Activated CD4-positive, alpha-beta T cell treated with anti-CD3 and anti-CD28 coated beads, Interleukin-2, amount 10 ng/mL, durations not matched to agents 7 days and 5 days (primary cell): Measurements from ENCODE around the gene FUCA1. TPM values are rescaled to one million over a fixed set of nuclear protein-coding genes. Genes with fewer than 3 reads are reported as not detected.
A peak's percentile ranks its signal among the peaks of the same experiment; 100 is the strongest.

Experiments
- CTCF ChIA-PET: fragments of 350-600 bp; sonication (Branson Sonifier 250); formaldehyde crosslinking; loops from one replicate; lab custom pipeline; 2021; ENCODE audit warnings: antibody characterized with exemption; lab: Charles Lee
- POLR2A ChIA-PET: fragments of 350-600 bp; sonication (Branson Sonifier 250); formaldehyde crosslinking; loops from one replicate; lab custom pipeline; 2021; ENCODE audit warnings: antibody characterized with exemption; lab: Charles Lee
- DNase-seq: peaks from one replicate; pipeline ENCODE4 v3.0.0-alpha.2; 2020
- H3K27ac Mint-ChIP-seq: one replicate; pipeline ENCODE4 v1.8.0; 2021; ENCODE audit warnings: mild to moderate bottlenecking, moderate library complexity, mixed read lengths
- H3K27me3 Mint-ChIP-seq: one replicate; pipeline ENCODE4 v1.8.0; 2021; ENCODE audit warnings: mixed read lengths
- H3K36me3 Mint-ChIP-seq: one replicate; pipeline ENCODE4 v1.8.0; 2021; ENCODE audit warnings: low read depth, mixed read lengths
- H3K4me1 Mint-ChIP-seq: one replicate; pipeline ENCODE4 v1.8.0; 2021; ENCODE audit warnings: mixed read lengths
- H3K4me3 Mint-ChIP-seq: one replicate; pipeline ENCODE4 v1.8.0; 2021; ENCODE audit warnings: mild to moderate bottlenecking, moderate library complexity, mixed read lengths
- H3K9me3 Mint-ChIP-seq: one replicate; pipeline ENCODE4 v1.8.0; 2021; ENCODE audit warnings: mixed read lengths
- total RNA-seq, 2 experiments: library from RNA; stranded (reverse); gene quantifications; one replicate each; pipeline ENCODE4 v1.2.3, GENCODE V29; 2021

Gene FUCA1
- total RNA-seq, 2 experiments from 2014 or later, result 5.8 to 6.1 TPM

DNA sequence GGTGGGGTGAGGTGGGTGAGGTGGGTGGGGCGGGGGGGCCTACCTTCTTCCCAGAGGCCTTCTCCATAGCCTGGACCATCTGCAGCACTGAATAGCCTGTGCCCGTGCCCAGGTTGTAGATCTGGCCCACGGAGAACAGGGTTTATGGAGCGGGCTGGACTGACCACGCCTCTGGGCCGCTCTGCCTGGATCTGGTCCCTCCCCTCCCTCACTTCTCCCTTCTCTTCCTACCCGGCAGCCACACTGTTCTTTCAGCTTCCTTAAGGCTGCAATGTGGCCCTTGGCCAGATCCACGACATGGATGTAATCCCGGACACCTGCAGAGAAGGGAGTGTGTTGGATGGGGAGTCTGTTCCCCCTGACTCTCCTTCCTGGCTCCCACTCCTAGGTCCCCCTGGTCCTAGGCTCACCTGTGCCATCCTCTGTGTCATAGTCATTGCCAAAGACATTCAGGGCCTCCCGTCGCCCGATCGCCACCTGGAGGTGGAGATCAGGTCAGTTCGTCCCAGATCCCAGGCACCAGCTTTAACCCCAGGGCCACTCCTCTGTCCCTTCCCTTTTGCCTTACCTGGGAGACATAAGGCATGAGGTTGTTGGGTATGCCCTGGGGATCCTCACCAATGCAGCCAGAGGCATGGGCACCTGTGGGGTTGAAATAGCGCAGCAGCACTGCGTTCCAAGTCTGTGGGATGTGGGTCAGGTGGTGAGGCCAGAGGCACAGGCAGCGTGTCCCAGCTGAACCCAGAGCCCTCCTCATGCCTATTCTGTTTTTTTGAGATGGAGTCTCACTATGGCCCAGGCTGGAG, 71.4 kb downstream of the FUCA1 start:
- CTCF ChIA-PET, result interaction anchor here (0.9 to 3.3 kb wide), 3 partner anchors 13 to 105 kb away, joined by 4 to 27 read pairs (median 5); partner anchors contain the start of gene RPL11
- Mint-ChIP-seq H3K4me3 (no peak overlapping the region), H3K27me3 (no peaks in the 10 kb centered on the region)

GRCh38 chr1:23795676-23796465, 72.2 kb downstream of the FUCA1 start:
- Mint-ChIP-seq H3K4me1 (peaks cover 27% of the 10 kb centered on the region), H3K36me3 (peaks cover 17% of the 10 kb centered on the region), H3K9me3 (no peaks in the 10 kb centered on the region), H3K4me3 (no peak overlapping the region), H3K27me3 (no peaks in the 10 kb centered on the region), H3K27ac (peak overlapping the region; percentile 31)
- no peak for DNase-seq
- ChIA-PET CTCF (interaction anchor here (1.8 kb wide), 1 partner anchor 12 kb away, joined by 3 read pairs; no protein-coding TSS in a partner anchor), POLR2A (interaction anchor here (0.6 kb wide), 1 partner anchor 61 kb away, joined by 4 read pairs; no protein-coding TSS in a partner anchor)

More for the DNA sequence above, 71.4 kb downstream of the FUCA1 start:
- Mint-ChIP-seq H3K4me1 (peaks cover 25% of the 10 kb centered on the region), H3K9me3 (no peaks in the 10 kb centered on the region), H3K36me3 (peaks cover 12% of the 10 kb centered on the region), H3K27ac (no peak overlapping the region)
- no peak for DNase-seq
- POLR2A ChIA-PET, result no interaction called here

Other genes starting within 250 kb of the FUCA1 start
- 1,000 to 10,000 TPM; 1,078 to 1,188 TPM for gene RPL11, start 176.5 kb downstream of the FUCA1 start, total RNA-seq
- 10 to 100 TPM; 29.8 to 33.5 TPM for gene ELOA, start 124.8 kb downstream of the FUCA1 start, total RNA-seq
- gene PITHD1, start 89.9 kb downstream of the FUCA1 start, total RNA-seq, result 10 to 100 TPM; 54.3 to 55.3 TPM
- gene LYPLA2, start 77.1 kb downstream of the FUCA1 start, total RNA-seq, result 10 to 100 TPM; 73.2 to 75.9 TPM
- gene GALE, start 67.5 kb downstream of the FUCA1 start, total RNA-seq, result 10 to 100 TPM; 14.5 to 17.4 TPM
- gene HMGCL, start 42.9 kb downstream of the FUCA1 start, total RNA-seq, result 10 to 100 TPM; 22.1 to 25.2 TPM
- gene CNR2, start 45.1 kb upstream of the FUCA1 start, total RNA-seq, result under 1 TPM; 0.04 to 0.07 TPM
- 100 to 1,000 TPM; 151 to 186 TPM for gene PNRC2, start 91.5 kb upstream of the FUCA1 start, total RNA-seq
- 100 to 1,000 TPM; 217 to 224 TPM for gene SRSF10, start 112.0 kb upstream of the FUCA1 start, total RNA-seq
- not detected for gene MYOM3, start 243.8 kb upstream of the FUCA1 start, total RNA-seq